GM18520 (cell line): ENCODE results near the gene TNNC1.

Experiments
- ATAC-seq: cut with Tn5 transposase; IDR thresholded peaks from one replicate; pipeline ENCODE4 v1.9.1; 2021; ENCODE audit not compliant: unreplicated experiment

The TNNC1 gene

GRCh38 chr3:52484680-52485461 is 31.0 kb upstream of the TNNC1 start:
- no peak for ATAC-seq

DNA sequence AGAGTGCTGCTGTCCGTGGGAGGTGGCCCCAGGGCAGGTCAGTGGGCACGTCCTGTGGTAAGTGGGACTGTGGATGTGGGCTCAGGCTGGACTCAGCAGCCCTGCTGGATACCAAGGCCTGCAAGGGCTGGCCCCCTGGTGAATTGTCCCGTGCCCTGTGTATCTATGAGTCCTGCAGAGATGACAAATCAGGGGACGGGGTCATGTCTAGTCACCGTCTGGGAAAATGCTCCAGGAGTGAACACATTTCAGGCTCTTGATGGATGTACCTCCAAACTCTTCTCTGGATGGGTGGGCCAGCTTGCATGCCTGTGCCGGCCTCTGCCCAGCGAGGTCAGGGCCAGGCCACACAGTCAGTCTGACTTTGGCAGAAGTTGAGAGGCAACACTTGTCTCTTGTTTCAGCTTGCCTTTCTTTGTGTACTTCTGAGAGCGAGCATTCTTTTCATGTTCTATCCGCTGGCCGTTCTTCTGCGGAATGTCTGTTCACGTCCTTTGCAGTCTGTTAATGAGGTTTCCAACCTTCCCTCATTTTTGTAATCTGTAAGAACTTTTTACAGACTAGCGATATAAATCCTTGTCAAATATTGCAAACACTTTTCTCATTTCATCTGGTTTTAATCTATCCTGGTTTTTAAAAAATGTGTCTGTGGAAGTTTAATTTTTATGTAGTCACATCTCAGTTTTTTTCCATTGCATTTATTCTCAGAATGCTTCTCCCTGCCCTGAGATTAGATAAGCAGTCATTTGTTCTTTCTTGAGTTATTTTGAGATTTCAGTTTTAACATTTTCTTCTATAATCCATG is 29.9 kb upstream of the TNNC1 start:
- no peak for ATAC-seq

DNA sequence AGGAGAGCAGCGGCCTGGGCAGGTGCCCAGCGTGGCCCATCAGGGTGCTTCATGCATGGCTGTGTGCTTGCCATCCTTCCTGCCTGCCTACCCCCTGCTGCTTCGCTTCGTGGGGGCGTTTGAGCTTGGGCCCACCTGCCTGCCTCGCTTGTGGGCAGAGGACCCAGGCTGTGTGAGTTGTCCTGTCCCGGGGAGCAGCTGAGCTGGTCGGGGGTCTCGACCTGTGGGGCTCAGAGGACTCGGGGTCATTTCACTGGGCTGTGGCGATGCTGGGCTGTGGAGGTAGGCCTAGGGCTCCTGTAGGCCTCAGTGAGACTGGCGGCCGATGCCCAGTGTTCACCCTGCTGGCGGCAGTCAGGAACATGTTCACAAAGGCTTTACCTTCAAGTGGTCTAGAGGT is 29.2 kb upstream of the TNNC1 start:
- ATAC-seq: no peak

GRCh38 chr3:52481819-52482521 is 28.1 kb upstream of the TNNC1 start:
- ATAC-seq: no peak

DNA sequence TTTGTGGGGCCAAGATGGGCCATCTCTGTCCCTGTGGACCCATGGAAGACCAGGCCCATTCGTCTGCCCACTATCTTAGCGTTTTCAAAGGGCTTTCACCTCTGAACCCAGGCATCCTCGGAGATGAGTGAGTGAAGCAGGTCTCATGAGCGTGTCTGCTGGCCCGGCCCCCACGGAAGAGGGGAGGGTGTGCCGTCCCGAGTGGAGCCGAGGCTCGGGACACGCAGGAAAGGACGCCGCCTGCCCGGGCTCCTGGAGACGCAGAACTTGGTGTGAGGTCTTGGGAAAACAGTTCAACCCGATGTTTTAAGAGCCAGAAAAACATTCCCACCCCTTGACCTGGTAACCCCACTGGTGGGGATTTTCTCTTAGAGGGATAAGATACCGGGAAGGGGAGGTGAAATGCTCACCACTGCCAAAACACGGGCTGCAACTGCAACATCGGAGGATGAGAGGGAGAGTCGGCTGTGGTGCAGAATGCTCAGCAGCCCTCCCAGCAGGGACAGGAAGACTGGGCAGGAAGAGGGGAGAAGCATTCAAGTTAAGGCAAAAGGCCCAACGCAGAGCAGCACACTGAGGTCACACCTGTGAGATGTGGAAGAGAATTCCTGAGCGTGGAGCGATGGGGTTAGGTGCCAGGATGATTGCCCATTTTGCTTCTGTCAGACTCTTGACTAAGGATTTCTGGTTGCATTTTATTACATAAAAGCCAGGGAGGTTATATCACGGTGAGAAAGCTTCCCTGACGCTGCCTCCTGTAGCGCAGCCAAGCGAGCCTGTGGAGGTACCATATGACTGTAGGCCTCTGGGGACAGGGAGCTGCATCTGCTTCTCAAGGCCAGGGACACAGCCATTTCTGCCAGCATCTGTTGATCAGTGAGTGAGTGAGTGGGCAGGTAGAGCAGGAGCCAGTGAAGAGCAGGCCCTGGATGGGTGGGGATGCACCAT is 27.2 kb upstream of the TNNC1 start:
- ATAC-seq: no peak

- no peak for ATAC-seq
Observed at GRCh38 chr3:52479877-52480575, 26.2 kb upstream of the TNNC1 start.

GRCh38 chr3:52479037-52479876 is 25.4 kb upstream of the TNNC1 start:
- no peak for ATAC-seq

DNA sequence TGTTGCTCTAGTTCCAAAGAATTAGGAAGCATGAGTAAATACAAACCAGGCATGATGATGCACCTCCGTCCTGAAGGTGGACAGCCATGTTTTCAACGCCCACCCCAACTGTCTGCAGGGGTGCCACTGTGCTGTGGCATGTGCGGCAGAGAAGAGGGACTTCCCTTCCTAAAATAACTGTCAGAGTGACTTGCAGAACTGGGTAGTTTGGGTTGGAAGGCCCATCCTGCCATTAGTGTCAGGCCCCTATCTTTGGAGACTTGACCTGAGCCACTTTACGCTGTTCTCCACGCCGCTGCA is 23.9 kb upstream of the TNNC1 start:
- no peak for ATAC-seq

GRCh38 chr3:52477076-52477795 is 23.4 kb upstream of the TNNC1 start:
- no peak for ATAC-seq

DNA sequence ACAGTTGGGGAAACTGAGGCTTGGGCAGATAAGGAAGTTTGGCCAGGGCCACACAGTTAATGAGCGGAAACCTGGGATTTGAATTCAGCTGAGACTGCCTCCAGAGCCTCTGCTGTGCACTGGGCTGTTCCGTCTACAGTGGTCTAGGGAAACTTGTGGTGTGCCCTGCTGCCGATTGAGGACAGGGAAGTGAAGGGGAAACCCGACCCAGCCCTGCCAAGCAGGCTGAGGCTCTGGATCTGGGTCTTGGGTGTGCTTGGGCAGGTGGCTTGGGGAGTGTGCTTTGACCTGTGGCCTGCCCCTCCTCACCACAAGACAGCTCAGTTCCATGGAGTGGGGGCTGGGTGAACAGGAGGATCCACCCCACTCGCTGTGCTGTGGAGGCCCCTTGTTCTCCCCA is 19.2 kb upstream of the TNNC1 start:
- ATAC-seq: no peak

GRCh38 chr3:52472239-52473000 is 18.6 kb upstream of the TNNC1 start:
- ATAC-seq: no peak

DNA sequence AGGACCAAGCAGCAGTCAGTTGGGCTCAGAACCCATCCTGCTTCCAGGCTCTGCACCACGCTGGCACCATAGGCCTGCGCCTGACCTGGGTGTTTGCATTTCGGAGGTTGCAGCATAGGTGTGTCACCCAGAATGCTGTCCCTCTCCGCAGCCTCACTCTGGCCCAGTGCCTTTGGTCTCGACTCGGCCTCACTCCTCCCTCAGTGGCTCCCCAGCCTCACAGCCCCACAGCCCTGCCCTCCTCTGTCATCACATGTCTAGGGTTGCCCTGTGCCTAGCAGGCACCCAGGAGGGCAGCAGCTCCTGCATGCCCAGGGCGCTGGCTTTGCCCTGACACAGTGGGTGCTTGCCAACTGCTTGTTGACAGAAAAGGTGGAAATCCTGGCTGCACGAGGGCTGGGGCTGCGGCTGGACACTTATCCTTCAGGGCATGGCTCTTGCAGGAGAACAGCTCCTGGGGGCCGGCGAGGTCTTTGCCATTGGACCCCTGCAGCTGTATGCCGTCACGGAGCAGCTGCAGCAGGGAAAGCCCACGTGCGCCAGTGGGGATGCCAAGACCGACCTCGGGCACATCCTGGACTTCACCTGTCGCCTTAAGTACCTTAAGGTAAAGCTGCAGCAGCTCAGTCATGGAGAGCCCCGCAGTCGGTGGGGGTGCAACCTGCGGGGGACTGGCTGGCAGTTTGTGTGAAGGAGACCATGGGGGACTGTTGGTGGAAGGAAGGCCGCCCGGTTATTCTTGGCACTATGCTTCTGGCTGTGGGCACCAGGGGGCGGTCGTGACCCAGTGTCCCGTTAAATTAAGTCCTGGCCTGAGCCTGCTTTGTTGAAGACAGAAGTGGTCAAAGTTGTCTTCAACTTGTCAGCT is 17.8 kb upstream of the TNNC1 start:
- no peak for ATAC-seq

DNA sequence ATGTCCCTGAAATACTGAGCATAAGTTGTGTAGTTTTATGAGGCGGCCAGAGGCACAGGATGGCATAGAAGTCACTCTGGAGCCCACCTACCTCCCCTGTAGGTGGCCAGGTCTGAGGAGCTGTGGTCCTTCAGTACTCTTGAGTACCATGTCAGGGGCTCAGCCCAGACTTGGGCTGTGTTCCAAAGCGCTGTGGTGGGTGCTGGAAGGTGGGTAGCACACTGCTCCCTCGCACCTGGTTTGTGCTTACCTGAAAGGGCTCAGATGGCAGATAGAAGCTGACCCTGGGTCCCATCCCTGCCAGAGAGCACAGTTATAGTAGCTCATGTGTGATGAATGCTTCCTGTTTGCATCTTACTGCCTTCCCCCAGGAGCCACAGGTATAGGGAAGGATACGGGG is 17.1 kb upstream of the TNNC1 start:
- no peak for ATAC-seq

GRCh38 chr3:52469001-52469400 is 15.2 kb upstream of the TNNC1 start:
- no peak for ATAC-seq

- ATAC-seq: no peak
Observed at GRCh38 chr3:52468336-52468735, 14.5 kb upstream of the TNNC1 start.

DNA sequence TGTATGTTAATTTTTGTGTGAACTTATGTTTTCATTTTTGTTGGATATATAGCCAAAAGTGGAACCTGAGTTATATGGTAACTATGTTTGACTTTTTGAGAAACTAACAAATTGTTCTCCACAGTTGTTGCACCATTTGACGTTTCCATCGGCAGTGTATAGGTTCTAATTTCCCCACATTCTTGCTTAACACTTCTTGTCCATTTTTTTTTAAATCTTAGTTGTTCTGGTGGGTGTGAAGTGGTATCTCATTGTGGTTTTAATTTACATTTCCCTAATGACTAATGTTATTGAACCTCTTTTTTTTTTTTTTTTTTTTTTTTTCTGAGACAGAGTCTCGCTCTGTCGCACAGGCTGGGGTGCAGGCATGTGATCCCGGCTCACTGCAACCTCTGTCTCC is 9.6 kb upstream of the TNNC1 start:
- ATAC-seq: no peak

GRCh38 chr3:52461874-52462273 is 8.0 kb upstream of the TNNC1 start:
- ATAC-seq: no peak
